Activated T-cell treated with anti-CD3 and anti-CD28 coated beads, Interleukin-2, amount 50 U/mL, for 72 hours (primary cell): ENCODE results near the gene ABCG4. TPM values are rescaled to one million over a fixed set of nuclear protein-coding genes. Genes with fewer than 3 reads are reported as not detected.

ENCODE experiments used
- total RNA-seq, 2 donors: library from RNA; stranded (reverse); gene quantifications; one replicate each; pipeline ENCODE4 v1.2.3, GENCODE V29; 2022

Gene ABCG4
- total RNA-seq, 2 donors from 2014 or later, result 0.09 to 0.24 TPM

Other genes with a start within 250 kb of the ABCG4 start
- 10 to 100 TPM; 33.5 to 34.5 TPM for gene BCL9L, start 223.1 kb upstream of the ABCG4 start, total RNA-seq
- gene UPK2, start 192.8 kb upstream of the ABCG4 start, total RNA-seq, result 1 to 10 TPM in 1 of 2 donors, under 1 TPM in 1; 0.53 to 1.2 TPM
- gene FOXR1, start 177.3 kb upstream of the ABCG4 start, total RNA-seq, result not detected
- 10 to 100 TPM; 40.1 to 44.5 TPM for gene CENATAC, start 150.9 kb upstream of the ABCG4 start, total RNA-seq
- gene RPS25, start 130.7 kb upstream of the ABCG4 start, total RNA-seq, result 1,000 to 10,000 TPM; 1,893 to 1,917 TPM
- gene TRAPPC4, start 130.3 kb upstream of the ABCG4 start, total RNA-seq, result 10 to 100 TPM; 59.3 to 70.0 TPM
- gene SLC37A4, start 118.2 kb upstream of the ABCG4 start, total RNA-seq, result 10 to 100 TPM; 35.8 to 41.4 TPM
- 100 to 1,000 TPM; 199 to 232 TPM for gene HYOU1, start 91.8 kb upstream of the ABCG4 start, total RNA-seq
- 10 to 100 TPM; 24.0 to 24.2 TPM for gene VPS11, start 81.2 kb upstream of the ABCG4 start, total RNA-seq
- gene HMBS, start 64.2 kb upstream of the ABCG4 start, total RNA-seq, result 10 to 100 TPM; 31.6 to 42.5 TPM
- gene DPAGT1, start 47.2 kb upstream of the ABCG4 start, total RNA-seq, result 10 to 100 TPM; 63.8 to 81.9 TPM
- 10 to 100 TPM; 21.0 to 21.1 TPM for gene C2CD2L, start 41.7 kb upstream of the ABCG4 start, total RNA-seq
- 10 to 100 TPM; 31.9 to 34.1 TPM for gene HINFP, start 27.5 kb upstream of the ABCG4 start, total RNA-seq
- 10 to 100 TPM; 19.3 to 26.7 TPM for gene NLRX1, start 19.7 kb downstream of the ABCG4 start, total RNA-seq
- 1 to 10 TPM in 1 of 2 donors, under 1 TPM in 1; 0.76 to 1.1 TPM for gene NHERF4, start 36.4 kb downstream of the ABCG4 start, total RNA-seq
- gene CBL, start 57.3 kb downstream of the ABCG4 start, total RNA-seq, result 10 to 100 TPM; 45.4 to 52.7 TPM
- gene MCAM, start 168.1 kb downstream of the ABCG4 start, total RNA-seq, result 1 to 10 TPM; 4.7 to 5.2 TPM
- gene RNF26, start 185.5 kb downstream of the ABCG4 start, total RNA-seq, result 10 to 100 TPM; 32.5 to 38.9 TPM
- not detected for gene C1QTNF5, start 191.8 kb downstream of the ABCG4 start, total RNA-seq
- not detected for gene MFRP, start 197.7 kb downstream of the ABCG4 start, total RNA-seq
- gene USP2, start 232.6 kb downstream of the ABCG4 start, total RNA-seq, result 1 to 10 TPM in 1 of 2 donors, under 1 TPM in 1; 0.91 to 3.0 TPM